Embryonic facial prominence (tissue), 1 donor: ENCODE measurements around the gene DPY19L1.
A peak's percentile ranks its signal among the peaks of the same experiment; 100 is the strongest.
"Not testable (repeated sequence)": the region's sequence is repeated elsewhere in the genome, so short reads cannot be mapped to it uniquely, and the experiment has no call there.

ENCODE experiments used
- DNase-seq: peaks from one replicate; pipeline ENCODE4 v3.0.0-alpha.2; 2016; ENCODE audit errors: extremely low spot score

DPY19L1 gene

GRCh38 chr7:35037211-35037525 is at the start of gene DPY19L1:
TSS of gene DPY19L1 (minus strand) at chr7:35037485. CDS start at chr7:35037394, 91 bp downstream.
- DNase-seq, result no peak

GRCh38 chr7:35079517-35079916 is 42.2 kb upstream of the DPY19L1 start:
- not testable (repeated sequence) for DNase-seq

GRCh38 chr7:35074008-35074407 is 36.7 kb upstream of the DPY19L1 start:
- not testable (repeated sequence) for DNase-seq

GRCh38 chr7:35072950-35073827 is 35.9 kb upstream of the DPY19L1 start:
- DNase-seq, result not testable (repeated sequence)

GRCh38 chr7:35069084-35069483 is 31.8 kb upstream of the DPY19L1 start:
- not testable (repeated sequence) for DNase-seq

GRCh38 chr7:35065382-35065781 is 28.1 kb upstream of the DPY19L1 start:
- not testable (repeated sequence) for DNase-seq

- DNase-seq, result not testable (repeated sequence)
Observed at GRCh38 chr7:35058571-35058970, 21.3 kb upstream of the DPY19L1 start.

GRCh38 chr7:35057505-35058451 is 20.5 kb upstream of the DPY19L1 start:
- DNase-seq, result not testable (repeated sequence)

- not testable (repeated sequence) for DNase-seq
Observed at GRCh38 chr7:35055733-35056132, 18.4 kb upstream of the DPY19L1 start.

- DNase-seq, result not testable (repeated sequence)
Observed at GRCh38 chr7:35053488-35054175, 16.3 kb upstream of the DPY19L1 start.

- not testable (repeated sequence) for DNase-seq
Observed at GRCh38 chr7:35048390-35048789, 11.1 kb upstream of the DPY19L1 start.

GRCh38 chr7:35047912-35048305 is 10.6 kb upstream of the DPY19L1 start:
- not testable (repeated sequence) for DNase-seq

GRCh38 chr7:35047263-35047911 is 10.1 kb upstream of the DPY19L1 start:
- DNase-seq, result not testable (repeated sequence)

GRCh38 chr7:35043301-35043700 is 6.0 kb upstream of the DPY19L1 start:
- DNase-seq, result not testable (repeated sequence)

GRCh38 chr7:35040906-35041305 is 3.6 kb upstream of the DPY19L1 start:
- DNase-seq, result no peak

- no peak for DNase-seq
Observed at GRCh38 chr7:35039343-35039742, 2.1 kb upstream of the DPY19L1 start.

GRCh38 chr7:35038354-35038753 is 1.1 kb upstream of the DPY19L1 start:
- no peak for DNase-seq

- DNase-seq, result peak; percentile 89
Observed at GRCh38 chr7:35037526-35038341, 449 bp upstream of the DPY19L1 start.

GRCh38 chr7:35036361-35037171 is 719 bp downstream of the DPY19L1 start:
- DNase-seq, result peak; percentile 29
